B cell (primary cell): ENCODE measurements around the gene METAP1D. TPM values are rescaled to one million over a fixed set of nuclear protein-coding genes. Genes with fewer than 3 reads are reported as not detected.

Source experiments
- ATAC-seq: fragments of 200-7000 bp; cut with Tn5 transposase; one replicate; pipeline ENCODE4 v1.10.0; 2021; ENCODE audit warnings: low read depth, mild to moderate bottlenecking, moderate number of reproducible peaks, moderate library complexity
- CTCF ChIA-PET: fragments of 350-600 bp; sonication (Branson Sonifier 250); formaldehyde crosslinking; loops from one replicate; lab custom pipeline; 2021; ENCODE audit warnings: antibody characterized with exemption, inconsistent platforms; lab: Charles Lee
- POLR2A ChIA-PET: fragments of 350-600 bp; sonication (Branson Sonifier 250); formaldehyde crosslinking; loops from one replicate; lab custom pipeline; 2021; ENCODE audit warnings: antibody characterized with exemption; lab: Charles Lee
- DNase-seq: peaks from one replicate; pipeline ENCODE4 v3.0.0; 2013
- H2AFZ ChIP-seq: 2 replicates; pipeline ENCODE4 v1.6.1; 2012; ENCODE audit warnings: mild to moderate bottlenecking, low read depth, low read length; ENCODE audit not compliant: insufficient read depth, poor library complexity, severe bottlenecking
- H3K27ac ChIP-seq, 2 donors: 1 replicate in 1 of 2; 2 replicates in 1 of 2; pipeline ENCODE4 v1.5.1; 2012 to 2013; ENCODE audit warnings: low read length in 2 of 2, mild to moderate bottlenecking in 2 of 2, moderate library complexity in 1 of 2
- H3K27me3 ChIP-seq, 4 experiments: fragments of 200-600 bp in 1 of 4; sonication (generic) in 1 of 4; replicated peaks in 1 of 4; 1 replicate in 2 of 4; 2 replicates in 2 of 4; pipeline versions ENCODE4 v1.6.1 to v1.7.0; 2013 to 2016; ENCODE audit warnings: low read length in 3 of 4, mild to moderate bottlenecking in 2 of 4, mixed read lengths in 1 of 4, moderate library complexity in 1 of 4; ENCODE audit not compliant: insufficient read depth in 4 of 4, control insufficient read depth in 3 of 4; ENCODE audit errors: control extremely low read depth in 1 of 4
- H3K36me3 ChIP-seq, 2 experiments: replicated peaks in 1 of 2; 1 replicate in 1 of 2; 2 replicates in 1 of 2; pipeline versions ENCODE4 v1.6.1 to v1.7.1; 2013; ENCODE audit warnings: low read length in 1 of 2; ENCODE audit not compliant: insufficient read depth in 2 of 2, control insufficient read depth in 1 of 2; ENCODE audit errors: control extremely low read depth in 1 of 2, extremely low read depth in 1 of 2
- H3K4me1 ChIP-seq, 2 donors: fragments of 200-600 bp in 1 of 2; sonication (generic) in 1 of 2; 1 replicate in 1 of 2; 2 replicates in 1 of 2; pipeline versions ENCODE4 v1.5.1 to v1.6.1; 2013 to 2017; ENCODE audit warnings: low read length in 2 of 2; ENCODE audit not compliant: control insufficient read depth in 2 of 2, insufficient read depth in 2 of 2
- H3K4me2 ChIP-seq: replicated peaks from 2 replicates; pipeline ENCODE3; 2012; ENCODE audit warnings: mild to moderate bottlenecking, low read depth, low read length; ENCODE audit not compliant: poor library complexity, severe bottlenecking
- H3K4me3 ChIP-seq, 5 experiments: fragments of 200-600 bp in 1 of 5; sonication (generic) in 1 of 5; 1 replicate in 3 of 5; 2 replicates in 2 of 5; pipeline versions ENCODE4 v1.5.1 to v1.7.0; 2011 to 2016; ENCODE audit warnings: low read length in 4 of 5, mild to moderate bottlenecking in 4 of 5, low read depth in 2 of 5, control low read depth in 1 of 5, moderate library complexity in 1 of 5; ENCODE audit not compliant: insufficient read depth in 1 of 5; ENCODE audit errors: control extremely low read depth in 1 of 5, extremely low read depth in 1 of 5
- H3K79me2 ChIP-seq: fragments of 200-600 bp; sonication (generic); one replicate; pipeline ENCODE4 v1.6.0; 2016; ENCODE audit warnings: low read length; ENCODE audit not compliant: control insufficient read depth, insufficient read depth
- H3K9ac ChIP-seq: fragments of 200-600 bp; sonication (generic); 2 replicates; pipeline ENCODE4 v1.6.1; 2017; ENCODE audit warnings: mild to moderate bottlenecking, low read length, moderate library complexity
- H3K9me3 ChIP-seq, 3 donors: one replicate each; pipeline versions ENCODE4 v1.6.1 to v1.7.1; 2013; ENCODE audit warnings: low read length in 2 of 3; ENCODE audit not compliant: control insufficient read depth in 2 of 3, insufficient read depth in 1 of 3; ENCODE audit errors: control extremely low read depth in 1 of 3
- H4K20me1 ChIP-seq: 2 replicates; pipeline ENCODE4 v1.6.0; 2012; ENCODE audit warnings: mild to moderate bottlenecking, low read length; ENCODE audit not compliant: insufficient read depth, control insufficient read depth, poor library complexity, severe bottlenecking
- H3K27ac Mint-ChIP-seq: one replicate; pipeline ENCODE4 v1.8.0; 2021; ENCODE audit warnings: mixed read lengths
- H3K27me3 Mint-ChIP-seq: one replicate; pipeline ENCODE4 v1.8.0; 2021; ENCODE audit warnings: mixed read lengths
- H3K4me1 Mint-ChIP-seq: one replicate; pipeline ENCODE4 v1.8.0; 2021; ENCODE audit warnings: mixed read lengths
- H3K4me3 Mint-ChIP-seq: one replicate; pipeline ENCODE4 v1.8.0; 2021; ENCODE audit warnings: mixed read lengths
- H3K9me3 Mint-ChIP-seq: one replicate; pipeline ENCODE4 v1.8.0; 2022; ENCODE audit warnings: mixed read lengths; ENCODE audit not compliant: insufficient read depth
- CTCF ChIP-seq: fragments of 200-600 bp; IDR thresholded peaks from one replicate; pipeline ENCODE4 v1.8.0; 2022; ENCODE audit warnings: antibody characterized with exemption, mild to moderate bottlenecking
- EZH2 ChIP-seq: IDR thresholded peaks from 2 replicates; pipeline ENCODE4 v1.6.1; 2012; ENCODE audit warnings: borderline replicate concordance, low read depth, mild to moderate bottlenecking, moderate library complexity, low read length; ENCODE audit not compliant: insufficient read depth, poor library complexity, severe bottlenecking
- WGBS: methylation state at CpG from one replicate; pipeline ENCODE4 v1.1.5; 2013; ENCODE audit warnings: missing lambda C conversion rate; ENCODE audit not compliant: insufficient coverage; 5-methylcytosine and 5-hydroxymethylcytosine counted together
- intact Hi-C: fragments of 100-400 bp; cut with micrococcal nuclease; formaldehyde crosslinking; loops from one replicate; pipeline ENCODE4 v1.10.0; 2022
- polyA plus RNA-seq: library from polyadenylated mRNA; depleted of rRNA; stranded (reverse); fragments of >200 nt; gene quantifications from 2 replicates; pipeline ENCODE4 v1.2.3, GENCODE V29; 2012
- total RNA-seq, 2 donors: library from RNA; stranded (reverse); fragments of 120-200 nt in 1 of 2; gene quantifications; 1 replicate in 1 of 2; 2 replicates in 1 of 2; pipeline versions ENCODE4 v1.2.3 to v1.2.4, GENCODE V29; 2013 to 2022

METAP1D gene
- total and polyA plus RNA-seq, 2 donors (not counting 1 experiment from before 2014, with no cell fraction given) = 7.8 to 8.9 TPM

- peaks cover 6% of the 10 kb centered on the region for H4K20me1 ChIP-seq
- ATAC-seq (no peak), DNase-seq (peak; percentile 29)
- Mint-ChIP-seq H3K27ac (peak overlapping the region; percentile 65), H3K27me3 (peaks cover 60% of the 10 kb centered on the region), H3K4me3 (no peak overlapping the region), H3K4me1 (peaks cover 27% of the 10 kb centered on the region), H3K9me3 (no peaks in the 10 kb centered on the region)
- H3K27me3 ChIP-seq = peaks cover 0 to 69% (median 67%) of the 10 kb centered on the region in 4 experiments
- H3K79me2 ChIP-seq = no peaks in the 10 kb centered on the region
- ChIA-PET CTCF (interaction anchor here (0.7 to 1.3 kb wide), 2 partner anchors 8 to 10 kb away, joined by 3 read pairs; no protein-coding TSS in a partner anchor), POLR2A (interaction anchor here (0.7 to 2.2 kb wide), 2 partner anchors 14 to 18 kb away, joined by 3 to 6 read pairs; no protein-coding TSS in a partner anchor)
- no peaks in the 10 kb centered on the region for H3K36me3 ChIP-seq
- H3K4me1 ChIP-seq = peaks cover 42 to 56% of the 10 kb centered on the region in 2 donors
- intact Hi-C loops = no loop called here
- H3K27ac ChIP-seq = no peak overlapping the region
- no peak overlapping the region for H3K4me3 ChIP-seq
- peaks cover 0 to 66% (median 30%) of the 10 kb centered on the region in 3 donors for H3K9me3 ChIP-seq
- TF ChIP-seq CTCF (no peak), EZH2 (no peak)
- no peak overlapping the region for H2AFZ ChIP-seq
- no peak overlapping the region for H3K9ac ChIP-seq
- WGBS = 18% methylated on average over 17 of the region's 25 CpGs
- H3K4me2 ChIP-seq = no peak overlapping the region
These were observed 81.0 kb downstream of the METAP1D start for GRCh38 chr2:172080641-172081220.
